Activated naive CD4-positive, alpha-beta T cell treated with anti-CD3 and anti-CD28 coated beads, Interleukin-2, amount 50 U/mL, for 72 hours (primary cell): ENCODE data around the gene CACUL1. TPM values are rescaled to one million over a fixed set of nuclear protein-coding genes. Genes with fewer than 3 reads are reported as not detected.
A peak's percentile ranks its signal among the peaks of the same experiment; 100 is the strongest.

Source experiments
- ATAC-seq, 2 donors: fragments of 150-1000 bp; cut with Tn5 transposase; 2 replicates each; pipeline ENCODE4 v1.10.0; 2021; ENCODE audit warnings: mild to moderate bottlenecking in 2 of 2, moderate library complexity in 2 of 2
- DNase-seq, 2 donors: peaks; one replicate each; pipeline ENCODE4 v3.0.0; 2021 to 2022; ENCODE audit warnings: low spot score in 2 of 2
- H3K27ac Mint-ChIP-seq, 2 donors: one replicate each; pipeline ENCODE4 v1.8.0; 2022; ENCODE audit warnings: mild to moderate bottlenecking in 2 of 2, mixed read lengths in 2 of 2
- H3K36me3 Mint-ChIP-seq, 2 donors: one replicate each; pipeline ENCODE4 v1.8.0; 2022; ENCODE audit warnings: mixed read lengths in 2 of 2
- H3K9me3 Mint-ChIP-seq, 2 donors: one replicate each; pipeline ENCODE4 v1.8.0; 2022; ENCODE audit warnings: mixed read lengths in 2 of 2
- total RNA-seq, 2 donors: library from RNA; stranded (reverse); gene quantifications; one replicate each; pipeline ENCODE4 v1.2.3, GENCODE V29; 2022

CACUL1 gene
- total RNA-seq, 2 donors from 2014 or later: 22.5 to 29.4 TPM

GRCh38 chr10:118721539-118721876, 33.3 kb downstream of the CACUL1 start:
- ATAC-seq (no peak), DNase-seq (no peak)
- H3K36me3 Mint-ChIP-seq: no peaks in the 10 kb centered on the region
- H3K27ac Mint-ChIP-seq: no peak overlapping the region
- H3K9me3 Mint-ChIP-seq: no peaks in the 10 kb centered on the region

GRCh38 chr10:118720685-118721538, 33.9 kb downstream of the CACUL1 start:
- peak in 1 of 2 donors; percentile 72 for DNase-seq
- H3K36me3 Mint-ChIP-seq: no peaks in the 10 kb centered on the region
- ATAC-seq: no peak
- H3K9me3 Mint-ChIP-seq: no peaks in the 10 kb centered on the region
- H3K27ac Mint-ChIP-seq: no peak overlapping the region

DNA sequence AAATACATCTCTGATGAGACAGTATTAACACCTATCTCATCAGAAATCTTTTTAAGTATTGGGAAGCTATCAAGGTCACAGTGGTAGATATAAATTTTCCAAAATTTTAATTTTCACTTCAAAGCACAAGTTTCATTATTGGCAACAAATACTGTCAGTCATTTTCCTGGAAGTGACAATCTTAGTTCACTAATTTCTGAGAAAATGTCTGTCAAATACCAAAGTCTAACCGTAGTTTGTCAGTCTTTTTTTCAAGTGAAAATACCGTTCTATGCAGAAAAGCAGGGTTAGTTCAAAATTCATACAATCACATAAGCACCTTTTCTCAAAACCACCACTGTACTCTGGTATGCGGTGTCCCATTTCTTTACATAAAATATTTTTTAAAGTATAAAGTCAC, 40.4 kb downstream of the CACUL1 start:
- no peaks in the 10 kb centered on the region for H3K9me3 Mint-ChIP-seq
- DNase-seq: no peak
- no peaks in the 10 kb centered on the region for H3K36me3 Mint-ChIP-seq
- H3K27ac Mint-ChIP-seq: no peak overlapping the region
- ATAC-seq: no peak

GRCh38 chr10:118712930-118713634, 41.7 kb downstream of the CACUL1 start:
- DNase-seq (no peak), ATAC-seq (no peak)
- no peaks in the 10 kb centered on the region for H3K9me3 Mint-ChIP-seq
- H3K36me3 Mint-ChIP-seq: no peaks in the 10 kb centered on the region
- no peak overlapping the region for H3K27ac Mint-ChIP-seq

DNA sequence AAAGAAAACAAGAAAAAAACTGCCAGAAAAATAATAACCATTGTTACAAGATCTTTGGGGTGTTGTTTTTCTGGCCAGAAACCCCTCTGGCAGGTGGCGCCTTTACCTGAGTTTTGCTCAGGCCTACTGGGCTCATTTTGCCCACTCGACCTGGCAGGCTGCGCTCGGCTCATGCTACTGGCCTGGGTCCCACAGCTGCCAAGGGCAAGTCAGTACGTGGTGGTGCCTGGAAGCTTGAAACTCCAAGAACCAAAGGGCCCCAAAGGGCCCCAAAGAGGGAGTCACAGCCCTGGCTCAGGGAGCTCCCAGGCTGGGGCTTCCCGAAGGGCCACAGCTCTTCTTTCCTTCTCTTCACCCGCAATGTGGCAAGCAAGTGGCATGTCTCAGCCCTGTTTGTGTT, 42.7 kb downstream of the CACUL1 start:
- no peaks in the 10 kb centered on the region for H3K36me3 Mint-ChIP-seq
- no peaks in the 10 kb centered on the region for H3K9me3 Mint-ChIP-seq
- no peak overlapping the region for H3K27ac Mint-ChIP-seq
- ATAC-seq (no peak), DNase-seq (no peak)

DNA sequence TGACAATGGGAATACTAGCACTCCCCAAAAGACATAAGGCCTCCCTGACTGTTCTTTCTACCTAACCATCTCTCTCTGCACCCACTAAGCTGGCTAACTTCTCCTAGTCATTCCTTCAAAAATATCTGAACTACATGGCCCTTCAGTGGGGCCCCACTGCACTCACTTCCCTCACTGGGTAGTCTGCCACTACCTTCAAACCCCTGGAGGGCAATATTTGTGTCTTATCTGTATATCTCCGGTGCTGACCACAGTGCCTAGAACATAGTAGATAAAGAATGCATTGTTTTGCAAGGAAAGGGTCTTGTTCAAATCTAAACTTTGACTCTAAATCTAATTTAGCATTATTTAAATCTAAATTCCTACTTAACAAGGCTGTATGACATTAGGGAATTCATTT, 44.3 kb downstream of the CACUL1 start:
- Mint-ChIP-seq H3K27ac (no peak overlapping the region), H3K9me3 (no peaks in the 10 kb centered on the region), H3K36me3 (peaks cover 0 to 8% of the 10 kb centered on the region in 2 donors)
- DNase-seq (no peak), ATAC-seq (no peak)

GRCh38 chr10:118708571-118708970, 46.2 kb downstream of the CACUL1 start:
- H3K27ac Mint-ChIP-seq: no peak overlapping the region
- DNase-seq (no peak), ATAC-seq (no peak)
- H3K9me3 Mint-ChIP-seq: no peaks in the 10 kb centered on the region
- peaks cover 0 to 8% of the 10 kb centered on the region in 2 donors for H3K36me3 Mint-ChIP-seq

DNA sequence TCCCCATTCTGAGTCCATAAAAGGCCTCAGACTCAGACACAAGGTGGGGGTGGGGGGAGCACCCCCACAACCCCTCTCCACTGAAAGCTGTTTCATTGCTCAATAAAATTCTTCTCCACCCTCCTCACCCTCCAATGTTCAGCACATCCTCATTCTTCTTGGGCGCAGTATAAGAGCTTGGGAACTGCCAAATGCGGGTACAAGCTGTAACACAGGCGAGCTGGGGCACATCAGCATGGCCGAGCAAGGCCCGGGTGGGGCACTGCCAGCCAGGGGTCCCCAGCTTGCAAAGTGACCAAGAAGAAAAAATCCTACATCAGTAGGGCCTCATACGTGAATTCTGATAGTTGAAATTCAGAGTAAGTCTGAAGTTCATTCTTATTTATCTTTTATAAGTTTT, 50.1 kb downstream of the CACUL1 start:
- ATAC-seq (no peak), DNase-seq (no peak)

GRCh38 chr10:118701529-118702323, 53.0 kb downstream of the CACUL1 start:
- H3K27ac Mint-ChIP-seq: no peak overlapping the region
- DNase-seq (no peak), ATAC-seq (no peak)
- peaks cover 6 to 21% of the 10 kb centered on the region in 2 donors for H3K36me3 Mint-ChIP-seq
- no peaks in the 10 kb centered on the region for H3K9me3 Mint-ChIP-seq

More for the DNA sequence above, 50.1 kb downstream of the CACUL1 start:
- no peaks in the 10 kb centered on the region for H3K9me3 Mint-ChIP-seq
- H3K36me3 Mint-ChIP-seq: peaks cover 6 to 22% of the 10 kb centered on the region in 2 donors
- no peak overlapping the region for H3K27ac Mint-ChIP-seq

GRCh38 chr10:118698421-118698820, 56.3 kb downstream of the CACUL1 start:
- Mint-ChIP-seq H3K27ac (peak overlapping the region in 1 of 2 donors; percentile 19), H3K9me3 (no peaks in the 10 kb centered on the region), H3K36me3 (peaks cover 12 to 20% of the 10 kb centered on the region in 2 donors)
- peak; percentile 71 to 84 for DNase-seq
- peak; percentile 100 for ATAC-seq

- H3K36me3 Mint-ChIP-seq: peaks cover 6 to 7% of the 10 kb centered on the region in 2 donors
These were observed 59.9 kb downstream of the CACUL1 start for GRCh38 chr10:118694848-118695247.

GRCh38 chr10:118692872-118693271, 61.9 kb downstream of the CACUL1 start:
- DNase-seq (no peak), ATAC-seq (no peak)
- Mint-ChIP-seq H3K9me3 (no peaks in the 10 kb centered on the region), H3K27ac (no peak overlapping the region), H3K36me3 (peaks cover 6 to 17% of the 10 kb centered on the region in 2 donors)

More at GRCh38 chr10:118694848-118695247, 59.9 kb downstream of the CACUL1 start:
- Mint-ChIP-seq H3K9me3 (no peaks in the 10 kb centered on the region), H3K27ac (no peak overlapping the region)
- ATAC-seq: no peak
- DNase-seq: no peak

GRCh38 chr10:118689070-118689858, 65.5 kb downstream of the CACUL1 start:
- Mint-ChIP-seq H3K27ac (no peak overlapping the region), H3K36me3 (peaks cover 6 to 31% of the 10 kb centered on the region in 2 donors), H3K9me3 (no peaks in the 10 kb centered on the region)
- DNase-seq (no peak), ATAC-seq (no peak)

DNA sequence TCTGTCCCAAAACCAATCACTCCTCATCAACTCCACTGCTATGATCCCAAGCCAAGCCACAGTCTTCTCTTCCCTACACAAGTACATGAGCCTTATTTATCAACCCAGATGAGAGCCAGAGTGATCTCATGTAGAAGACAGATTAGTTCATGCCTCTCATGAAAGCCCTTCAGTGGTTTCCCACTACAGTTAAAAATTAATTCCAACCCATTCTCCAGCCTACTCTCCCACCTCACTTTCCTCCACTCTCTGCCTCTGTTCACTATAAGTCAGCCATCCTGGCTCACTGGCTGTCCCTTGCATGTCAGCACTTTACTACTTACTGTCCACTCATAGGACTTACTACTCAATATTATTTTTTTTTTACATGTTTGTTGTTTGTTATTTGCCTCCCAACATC, 67.3 kb downstream of the CACUL1 start:
- Mint-ChIP-seq H3K36me3 (peaks cover 6 to 31% of the 10 kb centered on the region in 2 donors), H3K27ac (peak overlapping the region in 1 of 2 donors; percentile 38), H3K9me3 (no peaks in the 10 kb centered on the region)
- DNase-seq: no peak
- no peak for ATAC-seq

- no peak for DNase-seq
These were observed 72.2 kb downstream of the CACUL1 start for GRCh38 chr10:118682533-118682932.

DNA sequence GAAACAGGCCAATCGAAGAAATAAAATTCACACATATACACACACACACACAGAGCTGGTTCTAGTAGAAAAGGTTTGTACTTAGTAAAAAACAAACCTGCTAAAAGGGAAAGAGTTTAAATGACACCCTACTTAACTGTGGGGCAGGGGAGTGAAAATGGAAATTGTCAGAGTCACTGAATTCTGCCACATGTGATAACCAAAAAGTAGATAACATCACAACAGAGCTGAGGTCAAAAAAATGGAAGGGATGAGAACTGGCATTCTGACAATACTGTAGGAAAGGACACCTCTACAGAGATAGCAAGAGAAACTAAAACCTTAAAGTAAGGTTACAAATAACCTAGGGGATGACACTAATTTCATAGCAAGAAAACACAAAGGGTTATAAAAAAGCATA, 74.6 kb downstream of the CACUL1 start:
- Mint-ChIP-seq H3K36me3 (peaks cover 0 to 17% of the 10 kb centered on the region in 2 donors), H3K9me3 (peaks cover 0 to 3% of the 10 kb centered on the region in 2 donors), H3K27ac (no peak overlapping the region)
- ATAC-seq: no peak
- DNase-seq: no peak

More at GRCh38 chr10:118682533-118682932, 72.2 kb downstream of the CACUL1 start:
- no peak for ATAC-seq
- H3K9me3 Mint-ChIP-seq: peaks cover 0 to 3% of the 10 kb centered on the region in 2 donors
- no peak overlapping the region for H3K27ac Mint-ChIP-seq
- H3K36me3 Mint-ChIP-seq: peaks cover 6 to 33% of the 10 kb centered on the region in 2 donors
